Nephron progenitor cell (in vitro differentiated cells): ENCODE measurements around the gene KIRREL3.

ENCODE experiments used
- DNase-seq: peaks from one replicate; pipeline ENCODE4 v3.0.0; 2021
- H3K27ac Mint-ChIP-seq: 2 replicates; pipeline ENCODE4 v1.8.0; 2021; ENCODE audit warnings: mild to moderate bottlenecking, moderate library complexity, mixed read lengths
- H3K27me3 Mint-ChIP-seq: 2 replicates; pipeline ENCODE4 v1.8.0; 2021; ENCODE audit warnings: mild to moderate bottlenecking, low read depth, mixed read lengths; ENCODE audit not compliant: poor library complexity
- H3K36me3 Mint-ChIP-seq: 2 replicates; pipeline ENCODE4 v1.8.0; 2021; ENCODE audit warnings: low read depth, mixed read lengths
- H3K4me1 Mint-ChIP-seq: 2 replicates; pipeline ENCODE4 v1.8.0; 2021; ENCODE audit warnings: mixed read lengths
- H3K4me3 Mint-ChIP-seq: 2 replicates; pipeline ENCODE4 v1.8.0; 2021; ENCODE audit warnings: mild to moderate bottlenecking, moderate library complexity, mixed read lengths
- H3K9me3 Mint-ChIP-seq: 2 replicates; pipeline ENCODE4 v1.8.0; 2021; ENCODE audit warnings: mild to moderate bottlenecking, moderate library complexity, mixed read lengths
- TF ChIP-seq, protein P1 (sequence below): fragments of 200-600 bp; sonication (generic); IDR thresholded peaks from 2 replicates; pipeline ENCODE4 v1.5.0; 2021; ENCODE audit warnings: antibody characterized with exemption

KIRREL3 gene

GRCh38 chr11:126545057-126545555, 455.5 kb downstream of the KIRREL3 start:
- Mint-ChIP-seq H3K4me1 (peaks cover 49% of the 10 kb centered on the region), H3K36me3 (no peaks in the 10 kb centered on the region), H3K27me3 (peaks cover 7% of the 10 kb centered on the region), H3K4me3 (no peak overlapping the region), H3K9me3 (no peaks in the 10 kb centered on the region), H3K27ac (no peak overlapping the region)
- TF ChIP-seq, protein P1, sequence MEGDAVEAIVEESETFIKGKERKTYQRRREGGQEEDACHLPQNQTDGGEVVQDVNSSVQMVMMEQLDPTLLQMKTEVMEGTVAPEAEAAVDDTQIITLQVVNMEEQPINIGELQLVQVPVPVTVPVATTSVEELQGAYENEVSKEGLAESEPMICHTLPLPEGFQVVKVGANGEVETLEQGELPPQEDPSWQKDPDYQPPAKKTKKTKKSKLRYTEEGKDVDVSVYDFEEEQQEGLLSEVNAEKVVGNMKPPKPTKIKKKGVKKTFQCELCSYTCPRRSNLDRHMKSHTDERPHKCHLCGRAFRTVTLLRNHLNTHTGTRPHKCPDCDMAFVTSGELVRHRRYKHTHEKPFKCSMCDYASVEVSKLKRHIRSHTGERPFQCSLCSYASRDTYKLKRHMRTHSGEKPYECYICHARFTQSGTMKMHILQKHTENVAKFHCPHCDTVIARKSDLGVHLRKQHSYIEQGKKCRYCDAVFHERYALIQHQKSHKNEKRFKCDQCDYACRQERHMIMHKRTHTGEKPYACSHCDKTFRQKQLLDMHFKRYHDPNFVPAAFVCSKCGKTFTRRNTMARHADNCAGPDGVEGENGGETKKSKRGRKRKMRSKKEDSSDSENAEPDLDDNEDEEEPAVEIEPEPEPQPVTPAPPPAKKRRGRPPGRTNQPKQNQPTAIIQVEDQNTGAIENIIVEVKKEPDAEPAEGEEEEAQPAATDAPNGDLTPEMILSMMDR, result no peak
- no peak for DNase-seq

- TF ChIP-seq, protein P1, result no peak
- DNase-seq, result peak; percentile 64
- Mint-ChIP-seq H3K4me1 (peaks cover 45% of the 10 kb centered on the region), H3K36me3 (no peaks in the 10 kb centered on the region), H3K4me3 (peak overlapping the region; percentile 53), H3K27ac (peak overlapping the region; percentile 86), H3K9me3 (no peaks in the 10 kb centered on the region), H3K27me3 (peaks cover 7% of the 10 kb centered on the region)
These were observed 456.2 kb downstream of the KIRREL3 start for GRCh38 chr11:126544108-126545056.

DNA sequence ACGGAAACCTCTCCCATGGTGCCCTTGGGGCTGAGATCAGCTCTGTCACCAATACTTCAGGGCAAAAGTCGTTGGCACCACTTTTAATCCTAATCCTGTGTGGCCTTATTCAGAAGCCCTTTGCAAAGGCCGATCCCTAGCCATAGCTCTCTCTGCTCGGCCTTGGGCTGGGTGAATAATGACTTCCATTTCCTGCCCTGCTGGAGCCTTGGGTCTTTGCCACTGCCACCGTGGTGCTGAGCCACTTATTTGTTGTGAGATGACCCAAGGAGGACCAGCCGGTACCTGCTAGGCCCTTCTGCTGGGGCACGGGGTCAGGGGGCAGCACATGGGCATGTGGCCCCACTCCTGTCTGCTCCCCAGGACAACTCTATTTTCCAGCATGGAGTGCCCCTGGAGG, 456.9 kb downstream of the KIRREL3 start:
- Mint-ChIP-seq H3K9me3 (no peaks in the 10 kb centered on the region), H3K4me1 (peaks cover 45% of the 10 kb centered on the region), H3K27me3 (peaks cover 4% of the 10 kb centered on the region), H3K4me3 (peak overlapping the region; percentile 53), H3K36me3 (no peaks in the 10 kb centered on the region), H3K27ac (no peak overlapping the region)
- no peak for DNase-seq
- TF ChIP-seq, protein P1, result no peak

- DNase-seq, result no peak
- Mint-ChIP-seq H3K9me3 (no peaks in the 10 kb centered on the region), H3K27ac (no peak overlapping the region), H3K4me3 (no peak overlapping the region), H3K36me3 (no peaks in the 10 kb centered on the region), H3K4me1 (peaks cover 54% of the 10 kb centered on the region), H3K27me3 (peaks cover 4% of the 10 kb centered on the region)
- TF ChIP-seq, protein P1, result no peak
These were observed 458.1 kb downstream of the KIRREL3 start for GRCh38 chr11:126542334-126543015.

DNA sequence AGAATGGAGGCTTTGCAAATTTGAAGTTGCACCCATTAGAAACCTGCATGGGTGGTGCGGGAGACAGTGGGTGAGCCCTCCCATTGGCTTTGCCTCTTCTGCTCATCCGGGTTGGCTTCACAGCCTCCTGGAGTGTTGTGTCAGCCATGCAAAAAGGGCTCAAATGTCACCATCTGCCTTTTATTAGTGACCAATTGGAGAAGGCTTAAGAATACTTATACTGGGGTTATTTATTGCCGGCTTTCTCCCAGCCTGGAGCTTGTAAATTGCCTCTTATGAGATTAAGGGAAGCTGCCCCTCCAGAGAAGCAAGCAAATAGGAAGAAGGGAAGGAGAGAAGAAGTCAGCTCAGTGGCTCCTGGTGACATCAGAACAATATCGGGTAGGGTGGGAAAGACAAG, 462.5 kb downstream of the KIRREL3 start:
- TF ChIP-seq, protein P1, result no peak
- Mint-ChIP-seq H3K27ac (no peak overlapping the region), H3K9me3 (no peaks in the 10 kb centered on the region), H3K36me3 (no peaks in the 10 kb centered on the region), H3K4me1 (peaks cover 38% of the 10 kb centered on the region), H3K27me3 (peaks cover 12% of the 10 kb centered on the region), H3K4me3 (no peak overlapping the region)
- no peak for DNase-seq
